ENCODE data around the gene CTNNA1.

Gene CTNNA1

GRCh38 chr5:138979684-138980280, 226.6 kb downstream of the CTNNA1 start:
- Histone ChIP-seq H3K4me3 (ENCODE audit: low read depth in 1 of 2, low read length in 2 of 2) (no peak overlapping the region), H3K27ac (ENCODE audit: low read depth, low read length) (no peak overlapping the region), H3K9ac (ENCODE audit: low read length) (no peak overlapping the region), H3K9me3 (ENCODE audit: low read length) (no peaks in the 10 kb centered on the region), H3K36me3 (ENCODE audit: insufficient read depth, low read length) (no peaks in the 10 kb centered on the region), H3K4me1 (ENCODE audit: insufficient read depth, low read length) (peaks cover 9% of the 10 kb centered on the region), H3K27me3 (ENCODE audit: control insufficient read depth in 1 of 2, insufficient read depth in 2 of 2, low read length in 2 of 2) (no peaks in the 10 kb centered on the region)

DNA sequence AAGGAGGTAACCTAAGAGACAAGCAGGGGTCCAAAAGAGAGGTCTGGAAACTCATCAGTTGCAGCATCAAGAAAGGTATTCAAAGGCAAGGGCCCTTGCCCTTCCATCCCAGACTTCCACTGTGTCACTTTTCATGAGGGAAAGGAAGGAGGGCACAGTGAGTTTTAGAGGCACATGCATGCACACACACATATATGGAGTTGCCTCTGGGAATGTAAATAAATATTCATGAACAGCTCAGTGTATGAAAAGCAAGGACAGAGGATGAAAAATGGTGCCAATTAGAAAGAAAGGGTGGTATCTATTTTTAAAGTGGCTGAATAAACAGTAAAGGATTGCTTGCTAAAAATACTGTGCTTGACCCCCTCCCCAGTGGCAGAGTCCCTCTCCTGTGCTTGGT, 227.2 kb downstream of the CTNNA1 start:
- H3K27ac ChIP-seq (ENCODE audit: low read depth, low read length): no peak overlapping the region
- H3K27me3 ChIP-seq (ENCODE audit: control insufficient read depth in 1 of 2, insufficient read depth in 2 of 2, low read length in 2 of 2): no peaks in the 10 kb centered on the region
- peaks cover 2% of the 10 kb centered on the region for H3K4me1 ChIP-seq (ENCODE audit: insufficient read depth, low read length)

DNA sequence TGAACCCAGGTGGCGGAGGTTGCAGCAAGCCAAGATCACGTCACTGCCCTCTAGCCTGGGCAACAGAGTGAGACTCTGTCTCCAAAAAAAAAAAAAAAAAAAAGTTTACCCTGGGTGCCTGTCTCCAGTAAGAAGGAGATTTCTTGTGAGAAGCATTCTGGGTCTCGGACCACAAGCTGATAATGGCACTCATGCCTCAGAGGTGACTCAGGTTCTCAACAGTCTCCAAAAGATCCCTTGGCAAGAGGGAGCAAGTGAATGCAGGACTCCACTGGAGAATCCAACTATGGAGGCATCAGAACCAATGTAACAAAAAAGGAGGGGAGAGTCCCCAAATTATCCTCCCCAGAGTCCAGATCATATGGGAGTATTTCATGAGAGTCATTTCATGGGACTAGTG, 227.9 kb downstream of the CTNNA1 start:
- Histone ChIP-seq H3K27me3 (ENCODE audit: control insufficient read depth in 1 of 2, insufficient read depth in 2 of 2, low read length in 2 of 2) (no peaks in the 10 kb centered on the region), H3K4me1 (ENCODE audit: insufficient read depth, low read length) (no peaks in the 10 kb centered on the region), H3K27ac (ENCODE audit: low read depth, low read length) (no peak overlapping the region), H3K36me3 (ENCODE audit: insufficient read depth, low read length) (no peaks in the 10 kb centered on the region), H3K4me3 (ENCODE audit: low read depth in 1 of 2, low read length in 2 of 2) (no peak overlapping the region), H3K9ac (ENCODE audit: low read length) (no peak overlapping the region), H3K9me3 (ENCODE audit: low read length) (no peaks in the 10 kb centered on the region)

More for the DNA sequence above, 227.2 kb downstream of the CTNNA1 start:
- no peak overlapping the region for H3K4me3 ChIP-seq (ENCODE audit: low read depth in 1 of 2, low read length in 2 of 2)
- H3K9me3 ChIP-seq (ENCODE audit: low read length): no peaks in the 10 kb centered on the region
- no peaks in the 10 kb centered on the region for H3K36me3 ChIP-seq (ENCODE audit: insufficient read depth, low read length)
- no peak overlapping the region for H3K9ac ChIP-seq (ENCODE audit: low read length)

- Histone ChIP-seq H3K36me3 (ENCODE audit: insufficient read depth, low read length) (no peaks in the 10 kb centered on the region), H3K27me3 (ENCODE audit: control insufficient read depth in 1 of 2, insufficient read depth in 2 of 2, low read length in 2 of 2) (no peaks in the 10 kb centered on the region), H3K9me3 (ENCODE audit: low read length) (no peaks in the 10 kb centered on the region), H3K4me3 (ENCODE audit: low read depth in 1 of 2, low read length in 2 of 2) (no peak overlapping the region), H3K27ac (ENCODE audit: low read depth, low read length) (no peak overlapping the region), H3K4me1 (ENCODE audit: insufficient read depth, low read length) (no peaks in the 10 kb centered on the region), H3K9ac (ENCODE audit: low read length) (no peak overlapping the region)
Measured at GRCh38 chr5:138981586-138981985, 228.4 kb downstream of the CTNNA1 start.

GRCh38 chr5:138983984-138984383, 230.8 kb downstream of the CTNNA1 start:
- no peaks in the 10 kb centered on the region for H3K9me3 ChIP-seq (ENCODE audit: low read length)
- no peaks in the 10 kb centered on the region for H3K27me3 ChIP-seq (ENCODE audit: control insufficient read depth in 1 of 2, insufficient read depth in 2 of 2, low read length in 2 of 2)
- H3K4me1 ChIP-seq (ENCODE audit: insufficient read depth, low read length): no peaks in the 10 kb centered on the region
- H3K36me3 ChIP-seq (ENCODE audit: insufficient read depth, low read length): no peaks in the 10 kb centered on the region
- no peak overlapping the region for H3K27ac ChIP-seq (ENCODE audit: low read depth, low read length)
- H3K9ac ChIP-seq (ENCODE audit: low read length): no peak overlapping the region
- no peak overlapping the region for H3K4me3 ChIP-seq (ENCODE audit: low read depth in 1 of 2, low read length in 2 of 2)

Data from muscle layer of colon (tissue), 2 donors.